SU-DHL-6 (cell line): ENCODE measurements around the gene SGIP1.

ENCODE experiments used
- H2AFZ ChIP-seq: fragments of 200-600 bp; sonication (generic); 2 replicates; pipeline ENCODE4 v1.6.1; 2014; ENCODE audit warnings: low read depth, mild to moderate bottlenecking, moderate library complexity, mixed read lengths, antibody characterized with exemption, low read length; ENCODE audit not compliant: severe bottlenecking
- H3F3A ChIP-seq: fragments of 200-600 bp; shearing (Covaris generic); 2 replicates; pipeline ENCODE4 v1.6.0; 2016; ENCODE audit warnings: antibody characterized with exemption, mild to moderate bottlenecking; ENCODE audit not compliant: insufficient read depth
- H3K27ac ChIP-seq: fragments of 200-600 bp; sonication (generic); 2 replicates; pipeline ENCODE4 v1.5.1; 2016; ENCODE audit warnings: low read depth, mild to moderate bottlenecking, low read length, moderate library complexity, mixed read lengths
- H3K27me3 ChIP-seq: fragments of 200-600 bp; sonication (generic), shearing (Covaris generic); 2 replicates; pipeline ENCODE4 v1.6.0; 2014; ENCODE audit warnings: mild to moderate bottlenecking, low read length
- H3K36me3 ChIP-seq: fragments of 200-600 bp; sonication (generic); 2 replicates; pipeline ENCODE4 v1.6.1; 2014; ENCODE audit warnings: mild to moderate bottlenecking, low read length, mixed read lengths
- H3K4me2 ChIP-seq: fragments of 300-600, 200-600 bp; shearing (Covaris generic), sonication (generic); 2 replicates; pipeline ENCODE4 v1.6.0; 2014; ENCODE audit warnings: low read length, low read depth, mild to moderate bottlenecking; ENCODE audit not compliant: poor library complexity, severe bottlenecking
- H3K4me3 ChIP-seq: fragments of 200-600 bp; sonication (generic); 2 replicates; pipeline ENCODE4 v1.5.1; 2014; ENCODE audit warnings: antibody characterized with exemption, low read length, mild to moderate bottlenecking, mixed read lengths; ENCODE audit not compliant: insufficient read depth, poor library complexity, severe bottlenecking
- H3K79me2 ChIP-seq: fragments of 200-600 bp; sonication (generic); 2 replicates; pipeline ENCODE4 v1.6.1; 2014; ENCODE audit warnings: mild to moderate bottlenecking, low read length, moderate library complexity; ENCODE audit not compliant: insufficient read depth
- H3K9ac ChIP-seq: fragments of 200-600 bp; sonication (generic); 2 replicates; pipeline ENCODE4 v1.7.0; 2014; ENCODE audit warnings: mild to moderate bottlenecking, low read length
- H3K9me2 ChIP-seq: fragments of 200-600 bp; sonication (generic); replicated peaks from 2 replicates; pipeline ENCODE4 v1.6.1; 2014; ENCODE audit warnings: low read length; ENCODE audit not compliant: insufficient read depth
- H3K9me3 ChIP-seq: fragments of 200-600 bp; sonication (generic); 2 replicates; pipeline ENCODE4 v1.6.1; 2014; ENCODE audit warnings: low read length, mixed read lengths; ENCODE audit not compliant: insufficient read depth
- H4K20me1 ChIP-seq: fragments of 200-600 bp; sonication (generic); 2 replicates; pipeline ENCODE4 v1.6.1; 2014; ENCODE audit warnings: low read depth, mild to moderate bottlenecking, antibody characterized with exemption, low read length, moderate library complexity, mixed read lengths
- CTCF ChIP-seq: fragments of 200-600 bp; sonication (generic); IDR thresholded peaks from one replicate; pipeline ENCODE4 v1.5.1; 2017; ENCODE audit warnings: antibody characterized with exemption, mild to moderate bottlenecking, low read length, moderate library complexity; ENCODE audit not compliant: insufficient read depth, poor library complexity, severe bottlenecking
- EZH2phosphoT487 ChIP-seq: fragments of 200-600 bp; sonication (generic), shearing (Covaris generic); conservative IDR thresholded peaks from 2 replicates; pipeline ENCODE4 v1.6.1; 2018; ENCODE audit warnings: mild to moderate bottlenecking, antibody characterized with exemption, low read length, moderate library complexity, mixed read lengths

Gene SGIP1

GRCh38 chr1:66546047-66546810 is 12.3 kb downstream of the SGIP1 start:
- H3F3A ChIP-seq: no peaks in the 10 kb centered on the region
- H3K4me3 ChIP-seq: no peak overlapping the region
- no peak overlapping the region for H3K9ac ChIP-seq
- no peaks in the 10 kb centered on the region for H3K9me3 ChIP-seq
- no peaks in the 10 kb centered on the region for H3K9me2 ChIP-seq
- no peaks in the 10 kb centered on the region for H3K36me3 ChIP-seq
- no peaks in the 10 kb centered on the region for H4K20me1 ChIP-seq
- no peak overlapping the region for H3K27ac ChIP-seq
- H3K79me2 ChIP-seq: no peaks in the 10 kb centered on the region
- no peak overlapping the region for H2AFZ ChIP-seq
- H3K4me2 ChIP-seq: no peak overlapping the region
- no peaks in the 10 kb centered on the region for H3K27me3 ChIP-seq
- TF ChIP-seq EZH2phosphoT487 (no peak), CTCF (no peak)

GRCh38 chr1:66549017-66549416 is 15.1 kb downstream of the SGIP1 start:
- H3K27ac ChIP-seq: no peak overlapping the region
- no peaks in the 10 kb centered on the region for H3K27me3 ChIP-seq
- no peaks in the 10 kb centered on the region for H3K9me2 ChIP-seq
- H4K20me1 ChIP-seq: no peaks in the 10 kb centered on the region
- no peak overlapping the region for H2AFZ ChIP-seq
- no peak overlapping the region for H3K9ac ChIP-seq
- H3K36me3 ChIP-seq: no peaks in the 10 kb centered on the region
- H3K79me2 ChIP-seq: no peaks in the 10 kb centered on the region
- no peak overlapping the region for H3K4me2 ChIP-seq
- TF ChIP-seq EZH2phosphoT487 (no peak), CTCF (no peak)
- H3K9me3 ChIP-seq: no peaks in the 10 kb centered on the region
- no peak overlapping the region for H3K4me3 ChIP-seq
- no peaks in the 10 kb centered on the region for H3F3A ChIP-seq

GRCh38 chr1:66550243-66550642 is 16.3 kb downstream of the SGIP1 start:
- H3F3A ChIP-seq: no peaks in the 10 kb centered on the region
- H3K27me3 ChIP-seq: no peaks in the 10 kb centered on the region
- no peaks in the 10 kb centered on the region for H3K36me3 ChIP-seq
- H3K9ac ChIP-seq: no peak overlapping the region
- no peaks in the 10 kb centered on the region for H3K9me2 ChIP-seq
- H3K79me2 ChIP-seq: no peaks in the 10 kb centered on the region
- no peaks in the 10 kb centered on the region for H3K9me3 ChIP-seq
- TF ChIP-seq CTCF (no peak), EZH2phosphoT487 (no peak)
- no peak overlapping the region for H3K27ac ChIP-seq
- no peak overlapping the region for H3K4me3 ChIP-seq
- no peak overlapping the region for H3K4me2 ChIP-seq
- H4K20me1 ChIP-seq: no peaks in the 10 kb centered on the region
- H2AFZ ChIP-seq: no peak overlapping the region
